ENCODE data around the gene AMBP. TPM values are rescaled to one million over a fixed set of nuclear protein-coding genes. Genes with fewer than 3 reads are reported as not detected.

AMBP gene
- total and polyA plus RNA-seq, 2 of the 13 experiments (the other 11 are each of a cell fraction or from before 2014, with no cell fraction given): 1,510 to 2,580 TPM

DNA sequence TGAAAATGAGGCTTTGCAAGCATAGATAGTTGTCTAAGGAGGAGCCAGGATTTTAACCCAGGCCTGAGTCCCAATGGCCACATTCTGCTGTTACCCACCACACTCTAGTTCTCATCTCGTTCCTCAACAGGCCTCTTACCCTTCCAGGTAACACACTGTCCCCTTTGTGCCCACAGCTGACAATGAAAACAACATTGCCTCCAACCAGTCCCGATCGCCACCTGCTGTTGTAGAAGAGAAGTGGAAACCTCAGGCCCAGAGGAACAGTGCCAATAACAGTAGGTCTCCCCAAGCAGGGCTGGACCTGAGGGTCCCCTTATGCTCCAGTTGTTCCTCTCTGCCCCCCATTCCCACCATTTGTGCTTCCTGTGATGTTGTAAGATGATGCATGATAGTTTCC, 30.4 kb downstream of the AMBP start (continued):
- TF ChIP-seq, protein P1, sequence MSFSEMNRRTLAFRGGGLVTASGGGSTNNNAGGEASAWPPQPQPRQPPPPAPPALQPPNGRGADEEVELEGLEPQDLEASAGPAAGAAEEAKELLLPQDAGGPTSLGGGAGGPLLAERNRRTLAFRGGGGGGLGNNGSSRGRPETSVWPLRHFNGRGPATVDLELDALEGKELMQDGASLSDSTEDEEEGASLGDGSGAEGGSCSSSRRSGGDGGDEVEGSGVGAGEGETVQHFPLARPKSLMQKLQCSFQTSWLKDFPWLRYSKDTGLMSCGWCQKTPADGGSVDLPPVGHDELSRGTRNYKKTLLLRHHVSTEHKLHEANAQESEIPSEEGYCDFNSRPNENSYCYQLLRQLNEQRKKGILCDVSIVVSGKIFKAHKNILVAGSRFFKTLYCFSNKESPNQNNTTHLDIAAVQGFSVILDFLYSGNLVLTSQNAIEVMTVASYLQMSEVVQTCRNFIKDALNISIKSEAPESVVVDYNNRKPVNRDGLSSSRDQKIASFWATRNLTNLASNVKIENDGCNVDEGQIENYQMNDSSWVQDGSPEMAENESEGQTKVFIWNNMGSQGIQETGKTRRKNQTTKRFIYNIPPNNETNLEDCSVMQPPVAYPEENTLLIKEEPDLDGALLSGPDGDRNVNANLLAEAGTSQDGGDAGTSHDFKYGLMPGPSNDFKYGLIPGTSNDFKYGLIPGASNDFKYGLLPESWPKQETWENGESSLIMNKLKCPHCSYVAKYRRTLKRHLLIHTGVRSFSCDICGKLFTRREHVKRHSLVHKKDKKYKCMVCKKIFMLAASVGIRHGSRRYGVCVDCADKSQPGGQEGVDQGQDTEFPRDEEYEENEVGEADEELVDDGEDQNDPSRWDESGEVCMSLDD (CRISPR knock-in tag; IDR thresholded peaks at IDR 0.05; ENCODE audit: borderline replicate concordance): no peak
- TF ChIP-seq CBFB (CRISPR knock-in tag; IDR thresholded peaks at IDR 0.05): no peak
- no peak for TF ChIP-seq TMF1 (CRISPR knock-in tag; IDR thresholded peaks at IDR 0.05; ENCODE audit: low read depth)
- TF ChIP-seq ATF7-NPFF (CRISPR knock-in tag; IDR thresholded peaks at IDR 0.05; ENCODE audit: low read depth): no peak
- TF ChIP-seq RAD21 (CRISPR knock-in tag; IDR thresholded peaks at IDR 0.05): peak; percentile 63
- TF ChIP-seq ZNF678 (CRISPR knock-in tag; IDR thresholded peaks at IDR 0.05): no peak
- TF ChIP-seq, protein P2, sequence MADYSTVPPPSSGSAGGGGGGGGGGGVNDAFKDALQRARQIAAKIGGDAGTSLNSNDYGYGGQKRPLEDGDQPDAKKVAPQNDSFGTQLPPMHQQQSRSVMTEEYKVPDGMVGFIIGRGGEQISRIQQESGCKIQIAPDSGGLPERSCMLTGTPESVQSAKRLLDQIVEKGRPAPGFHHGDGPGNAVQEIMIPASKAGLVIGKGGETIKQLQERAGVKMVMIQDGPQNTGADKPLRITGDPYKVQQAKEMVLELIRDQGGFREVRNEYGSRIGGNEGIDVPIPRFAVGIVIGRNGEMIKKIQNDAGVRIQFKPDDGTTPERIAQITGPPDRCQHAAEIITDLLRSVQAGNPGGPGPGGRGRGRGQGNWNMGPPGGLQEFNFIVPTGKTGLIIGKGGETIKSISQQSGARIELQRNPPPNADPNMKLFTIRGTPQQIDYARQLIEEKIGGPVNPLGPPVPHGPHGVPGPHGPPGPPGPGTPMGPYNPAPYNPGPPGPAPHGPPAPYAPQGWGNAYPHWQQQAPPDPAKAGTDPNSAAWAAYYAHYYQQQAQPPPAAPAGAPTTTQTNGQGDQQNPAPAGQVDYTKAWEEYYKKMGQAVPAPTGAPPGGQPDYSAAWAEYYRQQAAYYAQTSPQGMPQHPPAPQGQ (CRISPR knock-in tag; IDR thresholded peaks at IDR 0.05; ENCODE audit: borderline replicate concordance): no peak
- no peak for TF ChIP-seq RARG (CRISPR knock-in tag; IDR thresholded peaks at IDR 0.05; ENCODE audit: low read depth)
- no peak for TF ChIP-seq RBFOX2 (IDR thresholded peaks at IDR 0.05; ENCODE audit: low read depth, low read length)
- TF ChIP-seq HCFC1 (IDR thresholded peaks at IDR 0.05; ENCODE audit: low read depth, low read length): no peak
- peak; percentile 28 for TF ChIP-seq TEAD3 (CRISPR knock-in tag; optimal IDR thresholded peaks at IDR 0.05; ENCODE audit: borderline replicate concordance)
- TF ChIP-seq ZNF746 (CRISPR knock-in tag; IDR thresholded peaks at IDR 0.05): no peak
- TF ChIP-seq SOX13 (IDR thresholded peaks at IDR 0.05): no peak
- peak in 1 of 2 experiments; percentile 24; a peak in 1 of 4 replicates for TF ChIP-seq SOX13 (CRISPR knock-in tag; conservative IDR thresholded peaks at IDR 0.05 in 1 of 2, IDR thresholded peaks at IDR 0.05 in 1 of 2)
- TF ChIP-seq ZNF33A (CRISPR knock-in tag; IDR thresholded peaks at IDR 0.05; ENCODE audit: borderline replicate concordance): no peak
- TF ChIP-seq, protein P3, sequence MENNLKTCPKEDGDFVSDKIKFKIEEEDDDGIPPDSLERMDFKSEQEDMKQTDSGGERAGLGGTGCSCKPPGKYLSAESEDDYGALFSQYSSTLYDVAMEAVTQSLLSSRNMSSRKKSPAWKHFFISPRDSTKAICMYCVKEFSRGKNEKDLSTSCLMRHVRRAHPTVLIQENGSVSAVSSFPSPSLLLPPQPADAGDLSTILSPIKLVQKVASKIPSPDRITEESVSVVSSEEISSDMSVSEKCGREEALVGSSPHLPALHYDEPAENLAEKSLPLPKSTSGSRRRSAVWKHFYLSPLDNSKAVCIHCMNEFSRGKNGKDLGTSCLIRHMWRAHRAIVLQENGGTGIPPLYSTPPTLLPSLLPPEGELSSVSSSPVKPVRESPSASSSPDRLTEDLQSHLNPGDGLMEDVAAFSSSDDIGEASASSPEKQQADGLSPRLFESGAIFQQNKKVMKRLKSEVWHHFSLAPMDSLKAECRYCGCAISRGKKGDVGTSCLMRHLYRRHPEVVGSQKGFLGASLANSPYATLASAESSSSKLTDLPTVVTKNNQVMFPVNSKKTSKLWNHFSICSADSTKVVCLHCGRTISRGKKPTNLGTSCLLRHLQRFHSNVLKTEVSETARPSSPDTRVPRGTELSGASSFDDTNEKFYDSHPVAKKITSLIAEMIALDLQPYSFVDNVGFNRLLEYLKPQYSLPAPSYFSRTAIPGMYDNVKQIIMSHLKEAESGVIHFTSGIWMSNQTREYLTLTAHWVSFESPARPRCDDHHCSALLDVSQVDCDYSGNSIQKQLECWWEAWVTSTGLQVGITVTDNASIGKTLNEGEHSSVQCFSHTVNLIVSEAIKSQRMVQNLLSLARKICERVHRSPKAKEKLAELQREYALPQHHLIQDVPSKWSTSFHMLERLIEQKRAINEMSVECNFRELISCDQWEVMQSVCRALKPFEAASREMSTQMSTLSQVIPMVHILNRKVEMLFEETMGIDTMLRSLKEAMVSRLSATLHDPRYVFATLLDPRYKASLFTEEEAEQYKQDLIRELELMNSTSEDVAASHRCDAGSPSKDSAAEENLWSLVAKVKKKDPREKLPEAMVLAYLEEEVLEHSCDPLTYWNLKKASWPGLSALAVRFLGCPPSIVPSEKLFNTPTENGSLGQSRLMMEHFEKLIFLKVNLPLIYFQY (CRISPR knock-in tag; IDR thresholded peaks at IDR 0.05; ENCODE audit: borderline replicate concordance): no peak
- peak; percentile 31; the same call in 1 of the 2 replicates for TF ChIP-seq SALL1 (CRISPR knock-in tag; IDR thresholded peaks at IDR 0.05)
- TF ChIP-seq, protein P4, sequence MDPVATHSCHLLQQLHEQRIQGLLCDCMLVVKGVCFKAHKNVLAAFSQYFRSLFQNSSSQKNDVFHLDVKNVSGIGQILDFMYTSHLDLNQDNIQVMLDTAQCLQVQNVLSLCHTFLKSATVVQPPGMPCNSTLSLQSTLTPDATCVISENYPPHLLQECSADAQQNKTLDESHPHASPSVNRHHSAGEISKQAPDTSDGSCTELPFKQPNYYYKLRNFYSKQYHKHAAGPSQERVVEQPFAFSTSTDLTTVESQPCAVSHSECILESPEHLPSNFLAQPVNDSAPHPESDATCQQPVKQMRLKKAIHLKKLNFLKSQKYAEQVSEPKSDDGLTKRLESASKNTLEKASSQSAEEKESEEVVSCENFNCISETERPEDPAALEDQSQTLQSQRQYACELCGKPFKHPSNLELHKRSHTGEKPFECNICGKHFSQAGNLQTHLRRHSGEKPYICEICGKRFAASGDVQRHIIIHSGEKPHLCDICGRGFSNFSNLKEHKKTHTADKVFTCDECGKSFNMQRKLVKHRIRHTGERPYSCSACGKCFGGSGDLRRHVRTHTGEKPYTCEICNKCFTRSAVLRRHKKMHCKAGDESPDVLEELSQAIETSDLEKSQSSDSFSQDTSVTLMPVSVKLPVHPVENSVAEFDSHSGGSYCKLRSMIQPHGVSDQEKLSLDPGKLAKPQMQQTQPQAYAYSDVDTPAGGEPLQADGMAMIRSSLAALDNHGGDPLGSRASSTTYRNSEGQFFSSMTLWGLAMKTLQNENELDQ (CRISPR knock-in tag; IDR thresholded peaks at IDR 0.05; ENCODE audit: borderline replicate concordance): no peak
- 0 out of 2 replicates have a peak, but pooled peaks have one; percentile 20 for TF ChIP-seq ZNF780A (CRISPR knock-in tag; IDR thresholded peaks at IDR 0.05)
